Activated naive CD8-positive, alpha-beta T cell treated with anti-CD3 and anti-CD28 coated beads for 36 hours (primary cell): ENCODE measurements around the gene MYO7A. TPM values are rescaled to one million over a fixed set of nuclear protein-coding genes. Genes with fewer than 3 reads are reported as not detected.

Source experiments
- DNase-seq: peaks from one replicate; pipeline ENCODE4 v3.0.0; 2021
- H3K27ac Mint-ChIP-seq: one replicate; pipeline ENCODE4 v1.8.0; 2022; ENCODE audit warnings: mild to moderate bottlenecking, moderate library complexity, mixed read lengths
- H3K27me3 Mint-ChIP-seq: one replicate; pipeline ENCODE4 v1.8.0; 2022; ENCODE audit warnings: mild to moderate bottlenecking, mixed read lengths
- H3K36me3 Mint-ChIP-seq: one replicate; pipeline ENCODE4 v1.8.0; 2021; ENCODE audit warnings: mild to moderate bottlenecking, mixed read lengths
- H3K4me1 Mint-ChIP-seq: one replicate; pipeline ENCODE4 v1.8.0; 2021; ENCODE audit warnings: mixed read lengths
- H3K4me3 Mint-ChIP-seq: one replicate; pipeline ENCODE4 v1.8.0; 2022; ENCODE audit warnings: mild to moderate bottlenecking, moderate library complexity, mixed read lengths
- H3K9me3 Mint-ChIP-seq: one replicate; pipeline ENCODE4 v1.8.0; 2022; ENCODE audit warnings: mixed read lengths
- total RNA-seq, 2 experiments: library from RNA; stranded (reverse); gene quantifications; one replicate each; pipeline ENCODE4 v1.2.3, GENCODE V29; 2021

MYO7A gene
- total RNA-seq, 2 experiments from 2014 or later = 0.06 to 0.16 TPM

DNA sequence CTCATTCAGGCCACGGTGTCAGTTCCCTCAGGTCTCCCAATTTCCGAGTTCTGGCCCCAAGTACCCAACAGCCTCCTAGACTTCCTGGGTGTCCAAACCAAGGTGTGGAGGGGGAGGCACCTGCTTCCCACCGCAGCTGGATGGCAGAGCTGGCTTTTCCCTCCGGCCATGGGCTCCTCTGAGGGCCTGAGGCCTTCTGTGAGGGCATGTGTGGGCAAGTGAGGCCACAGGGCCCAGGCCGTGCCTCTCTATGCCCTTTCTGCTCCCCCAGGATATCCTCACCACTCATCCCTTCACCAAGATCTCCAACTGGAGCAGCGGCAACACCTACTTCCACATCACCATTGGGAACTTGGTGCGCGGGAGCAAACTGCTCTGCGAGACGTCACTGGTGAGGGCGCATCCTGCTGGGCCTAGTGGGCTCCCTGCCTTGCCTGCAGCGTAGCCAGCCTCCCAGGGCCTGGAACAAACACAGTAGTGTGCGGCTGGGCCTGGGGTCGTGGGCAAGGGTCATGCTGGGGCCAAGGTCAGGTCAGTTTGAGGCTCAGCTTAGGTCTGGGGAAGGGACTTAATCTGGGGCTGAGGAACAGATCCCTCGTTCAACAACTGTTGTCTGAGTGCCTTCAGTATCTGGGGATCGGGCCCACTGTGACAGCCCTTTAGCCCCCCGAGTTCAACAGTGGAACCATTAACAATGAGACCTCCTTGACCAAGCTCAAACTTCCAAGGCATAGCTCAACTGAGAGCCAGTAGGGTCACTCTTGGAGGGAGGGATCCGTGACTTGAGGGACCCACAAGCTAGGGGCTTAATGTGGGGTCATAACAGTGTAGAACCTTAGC lies 85.8 kb downstream of the MYO7A start:
- no peak overlapping the region for H3K27ac Mint-ChIP-seq
- no peaks in the 10 kb centered on the region for H3K4me1 Mint-ChIP-seq
- no peak for DNase-seq
- H3K36me3 Mint-ChIP-seq = no peaks in the 10 kb centered on the region
- no peaks in the 10 kb centered on the region for H3K27me3 Mint-ChIP-seq
- H3K9me3 Mint-ChIP-seq = no peaks in the 10 kb centered on the region
- H3K4me3 Mint-ChIP-seq = no peak overlapping the region

GRCh38 chr11:77214557-77214956 lies 86.5 kb downstream of the MYO7A start:
- no peaks in the 10 kb centered on the region for H3K9me3 Mint-ChIP-seq
- no peak for DNase-seq
- no peaks in the 10 kb centered on the region for H3K27me3 Mint-ChIP-seq

DNA sequence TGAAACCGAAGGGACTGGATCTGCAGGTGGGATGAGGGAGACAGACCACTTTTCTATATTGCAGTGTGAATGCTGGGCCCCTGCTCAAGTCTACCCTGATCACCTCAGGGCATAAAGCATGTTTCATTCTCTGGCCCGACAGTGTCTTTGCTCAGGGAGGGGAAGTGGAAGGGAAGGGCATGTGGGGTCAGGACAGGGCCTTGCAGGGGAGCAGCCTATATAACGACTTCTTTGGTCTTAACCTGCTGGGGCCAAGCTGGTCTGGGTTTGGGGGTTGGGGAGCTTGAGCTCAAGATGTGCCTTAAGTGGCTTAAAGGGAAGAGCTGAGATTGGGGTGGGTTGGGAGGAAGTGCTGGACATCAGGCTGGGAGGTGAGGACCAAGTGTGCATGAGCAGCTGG lies 87.1 kb downstream of the MYO7A start:
- H3K27ac Mint-ChIP-seq = no peak overlapping the region
- no peak overlapping the region for H3K4me3 Mint-ChIP-seq
- H3K9me3 Mint-ChIP-seq = no peaks in the 10 kb centered on the region
- H3K4me1 Mint-ChIP-seq = no peaks in the 10 kb centered on the region
- no peaks in the 10 kb centered on the region for H3K36me3 Mint-ChIP-seq
- no peak for DNase-seq
- H3K27me3 Mint-ChIP-seq = no peaks in the 10 kb centered on the region

More at GRCh38 chr11:77214557-77214956, 86.5 kb downstream of the MYO7A start:
- Mint-ChIP-seq H3K36me3 (no peaks in the 10 kb centered on the region), H3K4me3 (no peak overlapping the region), H3K27ac (no peak overlapping the region), H3K4me1 (no peaks in the 10 kb centered on the region)

GRCh38 chr11:77217156-77217555 lies 89.1 kb downstream of the MYO7A start:
- peaks cover 5% of the 10 kb centered on the region for H3K27me3 Mint-ChIP-seq
- H3K9me3 Mint-ChIP-seq = no peaks in the 10 kb centered on the region
- H3K4me3 Mint-ChIP-seq = no peak overlapping the region
- DNase-seq = no peak
- no peak overlapping the region for H3K27ac Mint-ChIP-seq
- H3K36me3 Mint-ChIP-seq = no peaks in the 10 kb centered on the region
- no peaks in the 10 kb centered on the region for H3K4me1 Mint-ChIP-seq

- Mint-ChIP-seq H3K9me3 (no peaks in the 10 kb centered on the region), H3K27me3 (peaks cover 12% of the 10 kb centered on the region), H3K27ac (no peak overlapping the region), H3K4me1 (no peaks in the 10 kb centered on the region), H3K36me3 (no peaks in the 10 kb centered on the region), H3K4me3 (no peak overlapping the region)
- DNase-seq = no peak
These were observed 95.8 kb downstream of the MYO7A start for GRCh38 chr11:77223797-77224196.

- H3K4me1 Mint-ChIP-seq = no peaks in the 10 kb centered on the region
- peaks cover 6% of the 10 kb centered on the region for H3K27me3 Mint-ChIP-seq
- DNase-seq = no peak
- no peak overlapping the region for H3K27ac Mint-ChIP-seq
- no peaks in the 10 kb centered on the region for H3K36me3 Mint-ChIP-seq
- H3K4me3 Mint-ChIP-seq = no peak overlapping the region
- H3K9me3 Mint-ChIP-seq = no peaks in the 10 kb centered on the region
These were observed 103.0 kb downstream of the MYO7A start for GRCh38 chr11:77230878-77231605.

DNA sequence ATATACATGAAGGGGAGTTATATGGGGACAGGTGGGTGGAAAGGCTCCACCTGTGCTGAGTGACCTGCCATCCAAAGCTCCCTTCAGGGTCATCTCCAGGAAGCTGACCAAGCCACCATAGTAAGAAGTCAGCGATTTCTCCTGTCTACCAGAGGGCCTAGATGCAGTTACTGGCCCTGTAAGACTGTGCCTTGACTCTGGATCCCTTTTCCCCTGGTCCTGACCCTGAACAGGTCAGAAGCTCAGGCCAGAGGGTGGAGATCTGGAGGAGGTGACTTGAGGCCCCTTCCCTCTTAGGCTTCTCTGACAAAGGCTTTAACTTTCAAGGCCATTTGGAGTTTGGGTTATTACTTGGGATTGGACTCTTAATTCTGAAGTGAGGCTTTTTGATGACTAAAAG lies 103.8 kb downstream of the MYO7A start:
- H3K9me3 Mint-ChIP-seq = no peaks in the 10 kb centered on the region
- peaks cover 3% of the 10 kb centered on the region for H3K27me3 Mint-ChIP-seq
- H3K4me3 Mint-ChIP-seq = no peak overlapping the region
- no peak overlapping the region for H3K27ac Mint-ChIP-seq
- DNase-seq = no peak
- H3K36me3 Mint-ChIP-seq = no peaks in the 10 kb centered on the region
- no peaks in the 10 kb centered on the region for H3K4me1 Mint-ChIP-seq

- no peak for DNase-seq
- Mint-ChIP-seq H3K27ac (no peak overlapping the region), H3K9me3 (no peaks in the 10 kb centered on the region), H3K36me3 (no peaks in the 10 kb centered on the region), H3K27me3 (peaks cover 1% of the 10 kb centered on the region), H3K4me1 (no peaks in the 10 kb centered on the region), H3K4me3 (no peak overlapping the region)
These were observed 104.2 kb downstream of the MYO7A start for GRCh38 chr11:77232242-77232641.

- H3K36me3 Mint-ChIP-seq = no peaks in the 10 kb centered on the region
- H3K9me3 Mint-ChIP-seq = no peaks in the 10 kb centered on the region
- DNase-seq = no peak
- no peaks in the 10 kb centered on the region for H3K27me3 Mint-ChIP-seq
- no peak overlapping the region for H3K4me3 Mint-ChIP-seq
- H3K4me1 Mint-ChIP-seq = no peaks in the 10 kb centered on the region
- H3K27ac Mint-ChIP-seq = no peak overlapping the region
These were observed 105.0 kb downstream of the MYO7A start for GRCh38 chr11:77233011-77233410.

- no peak overlapping the region for H3K4me3 Mint-ChIP-seq
- H3K4me1 Mint-ChIP-seq = no peaks in the 10 kb centered on the region
These were observed 108.9 kb downstream of the MYO7A start for GRCh38 chr11:77236901-77237300.

DNA sequence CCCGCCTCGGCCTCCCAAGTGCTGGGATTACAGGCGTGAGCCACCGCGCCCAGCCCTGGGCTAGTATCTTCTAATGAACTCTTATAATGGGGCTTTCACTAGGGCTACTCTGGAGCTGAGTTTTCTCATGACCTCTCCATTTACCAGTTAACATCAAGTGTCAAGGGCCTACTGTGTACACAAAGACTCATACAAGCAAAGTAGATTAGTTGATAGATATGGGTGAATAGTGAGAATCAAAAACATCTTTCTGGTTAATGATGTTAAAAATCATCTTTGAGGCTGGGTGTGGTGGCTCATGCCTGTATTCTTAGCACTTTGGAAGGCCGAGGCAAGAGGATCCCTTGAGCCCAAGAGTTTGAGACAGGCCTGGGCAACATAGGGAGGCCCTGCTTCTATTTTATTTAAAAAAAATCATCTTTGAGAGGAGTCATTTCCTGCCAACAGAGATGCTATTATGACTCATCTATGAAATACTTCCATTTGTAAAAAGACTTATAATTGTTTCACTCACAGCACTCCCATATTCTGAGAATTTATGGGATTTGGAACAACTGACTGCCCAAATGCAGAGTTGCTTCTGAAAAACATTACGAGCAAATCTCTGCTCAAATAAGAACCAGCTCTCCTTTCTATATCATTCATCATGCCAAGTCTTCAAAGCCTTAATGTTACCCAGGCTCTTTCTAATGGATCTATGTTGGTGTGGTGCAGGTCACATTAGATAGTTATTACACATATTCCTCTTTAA lies 116.4 kb downstream of the MYO7A start:
- no peaks in the 10 kb centered on the region for H3K9me3 Mint-ChIP-seq
- no peak overlapping the region for H3K4me3 Mint-ChIP-seq
- H3K36me3 Mint-ChIP-seq = no peaks in the 10 kb centered on the region
- peaks cover 7% of the 10 kb centered on the region for H3K4me1 Mint-ChIP-seq
- DNase-seq = no peak
- peak overlapping the region; percentile 2 for H3K27ac Mint-ChIP-seq
- no peaks in the 10 kb centered on the region for H3K27me3 Mint-ChIP-seq

More at GRCh38 chr11:77236901-77237300, 108.9 kb downstream of the MYO7A start:
- DNase-seq = no peak
- Mint-ChIP-seq H3K36me3 (no peaks in the 10 kb centered on the region), H3K9me3 (no peaks in the 10 kb centered on the region), H3K27ac (no peak overlapping the region), H3K27me3 (no peaks in the 10 kb centered on the region)

DNA sequence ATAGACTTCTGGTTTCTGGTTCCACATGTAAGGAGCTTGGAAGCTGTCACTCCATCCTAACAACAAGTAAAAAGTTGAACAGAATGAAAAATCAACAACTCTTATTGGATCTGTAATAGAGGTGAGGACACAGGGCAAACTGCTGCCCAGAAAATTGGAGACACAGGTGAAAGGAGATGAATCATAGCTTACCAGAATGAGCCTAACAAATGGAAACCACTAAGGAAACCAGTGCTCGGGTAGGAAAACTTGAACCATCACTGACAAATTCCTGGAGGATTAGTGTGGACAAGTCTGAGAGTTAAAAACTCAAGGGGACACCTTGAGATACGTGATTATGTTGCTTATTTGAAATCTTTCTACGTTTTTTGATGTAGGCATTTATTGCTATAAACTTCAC lies 121.4 kb downstream of the MYO7A start:
- peaks cover 11% of the 10 kb centered on the region for H3K36me3 Mint-ChIP-seq
- peaks cover 17% of the 10 kb centered on the region for H3K4me1 Mint-ChIP-seq
- DNase-seq = no peak
- H3K4me3 Mint-ChIP-seq = no peak overlapping the region
- peaks cover 2% of the 10 kb centered on the region for H3K27me3 Mint-ChIP-seq
- H3K9me3 Mint-ChIP-seq = peaks cover 18% of the 10 kb centered on the region
- H3K27ac Mint-ChIP-seq = no peak overlapping the region

DNA sequence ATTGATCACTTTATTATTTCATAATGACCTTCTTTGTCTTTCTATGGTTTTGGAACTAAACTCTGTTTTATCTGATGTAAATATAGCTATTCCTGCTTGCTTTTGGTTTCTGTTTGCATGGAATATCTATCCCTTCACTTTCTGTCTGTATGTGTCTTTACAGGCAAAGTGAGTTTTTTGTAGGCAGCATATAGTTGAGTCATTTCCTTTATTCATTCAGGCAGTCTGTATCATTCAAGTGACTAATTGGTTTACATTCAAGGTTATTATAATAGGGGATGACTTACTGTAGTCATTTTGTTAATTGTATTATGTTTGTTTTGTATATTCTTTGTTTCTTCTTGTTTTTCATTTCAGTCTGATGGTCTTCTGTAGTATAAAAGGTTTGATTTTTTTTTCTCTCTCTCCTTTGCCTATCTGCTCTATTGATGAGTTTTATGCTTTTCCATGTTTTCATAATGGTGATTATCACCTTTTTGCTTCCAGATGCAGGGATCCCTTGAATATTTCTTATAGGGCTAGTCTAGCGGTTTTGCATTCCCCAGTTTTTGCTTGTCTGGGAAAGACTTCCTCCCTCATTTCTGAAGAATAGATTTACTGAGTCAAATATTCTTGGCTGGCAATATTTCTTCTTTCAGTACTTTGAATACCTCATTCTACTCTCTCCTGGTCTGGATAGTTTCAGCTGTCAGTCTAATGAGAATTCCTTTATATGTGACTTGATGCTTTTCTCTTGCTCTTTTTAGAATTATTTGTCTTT lies 123.0 kb downstream of the MYO7A start:
- H3K27ac Mint-ChIP-seq = no peak overlapping the region
- DNase-seq = no peak
- peaks cover 13% of the 10 kb centered on the region for H3K4me1 Mint-ChIP-seq
- peaks cover 11% of the 10 kb centered on the region for H3K36me3 Mint-ChIP-seq
- H3K9me3 Mint-ChIP-seq = peaks cover 18% of the 10 kb centered on the region
- peaks cover 2% of the 10 kb centered on the region for H3K27me3 Mint-ChIP-seq
- no peak overlapping the region for H3K4me3 Mint-ChIP-seq

GRCh38 chr11:77252555-77253270 lies 124.7 kb downstream of the MYO7A start:
- peaks cover 11% of the 10 kb centered on the region for H3K36me3 Mint-ChIP-seq
- no peak overlapping the region for H3K4me3 Mint-ChIP-seq
- no peak for DNase-seq
- peaks cover 2% of the 10 kb centered on the region for H3K27me3 Mint-ChIP-seq
- H3K9me3 Mint-ChIP-seq = peaks cover 18% of the 10 kb centered on the region
- peaks cover 13% of the 10 kb centered on the region for H3K4me1 Mint-ChIP-seq
- no peak overlapping the region for H3K27ac Mint-ChIP-seq
